ENCODE data around the gene SDR42E1.
"Not testable (repeated sequence)": the region's sequence is repeated elsewhere in the genome, so short reads cannot be mapped to it uniquely, and the experiment has no call there.

SDR42E1 gene

DNA sequence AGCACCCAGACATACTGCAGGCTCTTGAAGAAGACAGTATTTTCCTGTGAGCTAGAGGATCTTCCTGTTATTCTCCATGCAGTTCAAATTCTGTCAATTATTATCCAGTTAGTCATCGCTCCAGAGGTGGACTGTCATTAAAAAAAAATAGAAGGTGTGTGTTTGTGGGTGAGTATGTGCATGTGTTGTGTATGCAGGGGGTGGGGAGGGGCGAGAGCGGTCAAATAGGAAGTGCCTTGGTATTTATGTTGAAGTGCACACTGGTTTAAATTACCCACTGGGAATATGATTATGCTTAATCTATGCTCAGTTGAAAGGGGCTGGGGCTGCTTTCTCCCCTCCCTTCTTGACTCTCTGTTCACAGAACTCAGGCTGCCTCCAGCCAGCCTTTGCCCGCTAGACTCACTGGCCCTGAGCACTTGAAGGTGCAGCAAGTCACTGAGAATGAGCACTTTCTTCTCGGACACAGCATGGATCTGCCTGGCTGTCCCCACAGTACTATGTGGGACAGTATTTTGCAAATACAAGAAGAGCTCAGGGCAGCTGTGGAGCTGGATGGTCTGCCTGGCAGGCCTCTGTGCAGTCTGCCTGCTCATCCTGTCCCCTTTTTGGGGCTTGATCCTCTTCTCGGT is 23.8 kb upstream of the SDR42E1 start, which contains the start of gene HSD17B2:
TSS of gene HSD17B2 (plus strand) at position 273 of the 632 bp plus-strand sequence. CDS start at position 445, 172 bp downstream.
- no peak for DNase-seq

DNA sequence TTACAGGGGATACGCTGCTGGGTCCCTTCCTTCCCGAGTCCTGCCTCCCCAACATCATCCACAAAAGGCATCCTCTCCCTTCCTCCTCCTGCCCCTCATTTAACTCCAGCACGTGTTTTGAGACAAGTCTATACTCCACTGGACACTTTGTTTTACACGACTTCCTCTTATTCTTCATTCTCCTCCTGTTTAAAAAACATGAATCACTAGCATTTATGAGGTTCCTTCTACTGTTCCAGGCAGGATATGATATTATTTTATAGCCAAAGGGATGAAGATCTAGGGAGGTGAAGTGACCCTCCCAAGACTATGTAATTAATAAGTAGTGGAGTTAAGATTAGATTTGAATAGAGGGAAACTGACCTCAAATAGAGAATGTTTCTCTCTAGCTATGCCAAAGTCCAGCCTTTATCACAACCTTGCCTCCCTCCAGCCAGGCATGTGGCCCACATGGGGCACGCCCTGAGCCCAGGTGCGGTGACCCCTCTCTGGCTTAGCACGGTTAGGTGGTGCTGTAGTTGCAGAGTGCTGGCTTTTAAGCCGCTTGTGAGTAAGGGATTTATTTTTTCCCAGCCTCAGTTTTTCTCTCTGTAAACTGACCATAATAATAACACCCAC is 22.5 kb upstream of the SDR42E1 start:
- DNase-seq: no peak

GRCh38 chr16:82033006-82033405 is 21.7 kb upstream of the SDR42E1 start:
- DNase-seq: no peak

GRCh38 chr16:82031116-82032084 is 20.1 kb upstream of the SDR42E1 start:
- no peak for DNase-seq

DNA sequence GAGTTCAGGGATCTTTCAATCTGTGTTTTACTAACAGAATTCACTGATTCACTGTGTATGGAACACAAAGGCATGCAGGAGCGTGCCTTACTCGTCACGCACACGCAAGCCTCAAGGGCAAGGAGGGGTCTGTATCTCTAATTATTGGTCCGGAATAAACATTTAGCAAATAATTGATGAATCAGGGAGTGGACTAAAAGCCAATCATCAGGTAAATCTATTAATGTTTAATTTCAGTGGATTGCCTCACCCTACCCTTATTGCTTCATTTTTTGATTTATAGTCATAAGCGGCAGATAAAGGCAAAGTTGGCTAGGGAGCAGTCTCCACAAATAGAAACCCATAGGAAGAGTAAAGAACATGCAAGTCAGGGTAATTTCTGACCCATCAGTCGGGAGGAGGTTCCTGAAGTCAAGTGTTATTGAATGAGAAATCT is 16.4 kb upstream of the SDR42E1 start:
- no peak for DNase-seq

- no peak for DNase-seq
These were observed 13.6 kb upstream of the SDR42E1 start for GRCh38 chr16:82024883-82025282.

- DNase-seq: no peak
These were observed 13.0 kb upstream of the SDR42E1 start for GRCh38 chr16:82024316-82024715.

- DNase-seq: no peak
These were observed 11.9 kb upstream of the SDR42E1 start for GRCh38 chr16:82023206-82023605.

- DNase-seq: no peak
These were observed 8.8 kb upstream of the SDR42E1 start for GRCh38 chr16:82020051-82020450.

- no peak for DNase-seq
These were observed 8.3 kb upstream of the SDR42E1 start for GRCh38 chr16:82019535-82019934.

- DNase-seq: no peak
These were observed 6.8 kb upstream of the SDR42E1 start for GRCh38 chr16:82017911-82018568.

DNA sequence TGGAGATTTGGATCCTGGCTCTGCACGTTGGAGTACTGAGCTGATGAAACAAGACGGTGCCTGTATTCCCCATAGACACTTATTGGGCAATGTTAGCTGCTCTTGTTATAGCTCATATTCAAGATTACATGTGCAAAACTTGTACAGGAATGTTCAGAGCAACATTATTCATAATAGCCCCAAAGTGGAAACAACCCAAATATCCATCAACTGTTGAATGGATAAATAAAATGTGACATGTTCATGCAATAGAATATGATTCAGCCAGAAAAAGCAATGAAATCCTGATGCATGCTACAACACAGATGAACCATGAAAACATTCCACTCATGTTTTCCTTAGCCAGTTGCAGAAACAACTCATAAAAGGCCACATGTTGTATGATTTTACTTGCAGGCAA is 5.7 kb upstream of the SDR42E1 start:
- DNase-seq: no peak

DNA sequence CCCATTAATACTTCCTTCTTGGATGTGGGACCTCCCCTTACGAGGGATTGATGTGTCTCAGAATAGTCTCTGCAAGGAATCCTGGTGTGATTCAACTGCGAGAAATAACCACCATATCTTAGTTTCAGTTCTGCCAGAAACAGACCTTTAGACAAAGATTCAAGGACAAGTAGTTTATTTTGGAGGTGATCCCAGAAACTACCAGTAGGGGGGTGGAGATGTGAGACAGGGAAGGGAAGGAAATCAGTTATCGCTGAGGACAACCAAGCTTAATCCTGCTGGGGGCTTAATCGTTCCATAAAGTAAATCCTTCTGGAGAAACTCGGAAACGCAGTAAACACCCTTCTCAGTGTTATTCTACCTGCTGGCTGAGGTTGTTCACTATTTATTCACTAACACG is 5.0 kb upstream of the SDR42E1 start:
- no peak for DNase-seq

- DNase-seq: no peak
These were observed 1.9 kb upstream of the SDR42E1 start for GRCh38 chr16:82013139-82013538.

DNA sequence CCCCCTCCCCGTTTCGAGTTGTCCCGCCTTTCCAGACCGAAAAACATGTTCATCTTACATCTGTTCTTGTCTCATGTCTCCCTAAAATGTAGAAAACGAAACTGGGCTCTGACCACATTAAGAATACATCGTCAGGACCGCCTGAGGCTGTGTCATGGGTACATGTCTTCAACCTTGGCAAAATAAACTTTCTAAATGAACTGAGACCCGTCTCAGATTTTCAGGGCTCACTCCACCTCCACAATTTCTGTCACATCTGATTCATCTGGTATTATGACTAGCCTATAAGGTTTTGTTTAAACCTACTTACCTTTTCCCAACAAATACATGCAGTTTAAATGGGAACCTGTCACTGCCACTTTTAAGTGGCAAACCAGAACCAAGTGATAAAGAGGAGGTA is 621 bp downstream of the SDR42E1 start:
- no peak for DNase-seq

GRCh38 chr16:82009789-82010188 is 1.5 kb downstream of the SDR42E1 start:
- DNase-seq: not testable (repeated sequence)

DNA sequence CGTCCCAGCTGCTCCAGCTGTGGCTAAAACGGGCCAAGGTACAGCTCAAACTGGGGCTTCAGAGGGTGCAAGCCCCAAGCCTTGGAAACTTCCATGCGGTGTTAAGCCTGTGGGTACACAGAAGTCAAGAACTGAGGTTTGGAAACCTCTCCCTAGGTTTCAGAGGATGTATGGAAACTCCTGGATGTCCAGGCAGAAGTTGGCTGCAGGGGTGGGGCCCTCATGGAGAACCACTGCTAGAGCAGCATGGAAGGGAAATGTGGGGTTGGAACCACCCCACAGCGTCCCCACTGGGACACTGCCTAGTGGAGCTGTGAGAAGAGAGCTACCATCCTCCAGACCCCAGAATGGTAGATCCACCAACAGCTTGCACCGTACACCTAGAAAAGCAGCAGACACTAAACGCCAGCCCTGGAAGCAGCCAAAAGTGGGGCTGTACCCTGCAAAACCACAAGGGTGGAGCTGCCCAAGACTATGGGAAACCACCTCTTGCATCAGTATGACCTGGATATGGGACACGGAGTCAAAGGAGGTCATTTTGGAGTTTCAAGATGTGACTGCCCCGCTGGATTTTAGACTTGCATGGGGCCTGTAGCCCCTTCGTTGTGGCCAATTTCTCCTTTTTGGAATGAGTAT is 2.2 kb downstream of the SDR42E1 start:
- no peak for DNase-seq

DNA sequence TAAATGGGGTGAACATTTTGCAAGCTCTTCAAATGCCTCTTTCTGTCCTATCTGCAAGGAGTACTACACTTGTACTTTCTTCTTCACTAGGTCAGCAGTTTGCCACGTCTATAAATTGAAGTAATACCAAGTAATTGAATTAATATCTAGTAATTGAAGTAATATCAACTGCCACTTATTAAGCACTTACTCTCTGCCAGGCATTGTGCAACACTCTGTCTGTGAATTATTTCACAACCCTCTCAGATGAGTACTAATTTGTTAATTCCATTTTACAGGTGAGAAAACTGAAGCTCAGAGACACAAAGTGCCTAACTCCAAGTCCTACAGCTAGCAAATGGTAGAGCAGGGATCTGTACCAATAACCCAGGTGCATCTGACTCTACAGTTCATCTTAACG is 4.1 kb downstream of the SDR42E1 start:
- DNase-seq: no peak

GRCh38 chr16:82006036-82006435 is 5.2 kb downstream of the SDR42E1 start:
- DNase-seq: no peak

GRCh38 chr16:82005027-82005830 is 6.0 kb downstream of the SDR42E1 start:
- no peak for DNase-seq

- no peak for DNase-seq
These were observed 6.7 kb downstream of the SDR42E1 start for GRCh38 chr16:82004601-82005000.

DNA sequence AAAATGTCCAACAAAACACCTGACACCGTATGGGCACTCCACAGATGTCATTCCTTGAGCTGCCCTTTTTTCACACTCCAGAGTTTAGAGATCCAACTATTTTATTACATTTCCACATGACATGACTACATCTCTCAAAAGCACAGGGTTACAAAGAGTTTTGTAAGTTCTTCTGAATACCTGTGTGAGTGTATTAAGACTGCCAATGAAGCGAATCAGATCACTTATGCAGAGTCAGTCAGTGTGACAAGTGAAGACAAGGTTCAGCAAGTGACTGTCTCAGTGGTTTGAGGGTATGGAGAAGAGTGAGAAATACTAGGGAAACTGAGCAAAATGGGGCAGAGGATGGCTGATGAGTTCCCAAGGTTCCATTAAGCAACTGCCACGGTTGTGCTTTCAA is 8.4 kb downstream of the SDR42E1 start:
- DNase-seq: no peak

Measured in left hindlimb (tissue), 1 donor.